NCI-H2081 (cell line): ENCODE measurements around the gene LAMA5.

Experiments
- DNase-seq, 2 experiments: peaks; one replicate each; lab custom pipeline; 2025; lab: John Stamatoyannopoulos, UW

The LAMA5 gene

GRCh38 chr20:62360854-62361798, 6.0 kb downstream of the LAMA5 start:
- no peak for DNase-seq

GRCh38 chr20:62359491-62360121, 7.5 kb downstream of the LAMA5 start:
- no peak for DNase-seq

GRCh38 chr20:62359043-62359490, 8.0 kb downstream of the LAMA5 start:
- DNase-seq, result no peak

GRCh38 chr20:62358171-62359042, 8.7 kb downstream of the LAMA5 start:
- no peak for DNase-seq

- no peak for DNase-seq
These were observed 9.4 kb downstream of the LAMA5 start for GRCh38 chr20:62357681-62358080.

GRCh38 chr20:62357187-62357667, 9.9 kb downstream of the LAMA5 start:
- DNase-seq, result no peak

GRCh38 chr20:62356589-62357186, 10.4 kb downstream of the LAMA5 start:
- DNase-seq, result no peak

GRCh38 chr20:62355878-62356588, 11.1 kb downstream of the LAMA5 start:
- DNase-seq, result no peak

GRCh38 chr20:62355516-62355877, 11.6 kb downstream of the LAMA5 start:
- no peak for DNase-seq

GRCh38 chr20:62354811-62355341, 12.2 kb downstream of the LAMA5 start:
- DNase-seq, result no peak

GRCh38 chr20:62354031-62354808, 12.9 kb downstream of the LAMA5 start:
- no peak for DNase-seq

- no peak for DNase-seq
These were observed 13.7 kb downstream of the LAMA5 start for GRCh38 chr20:62353289-62354030.

- peak; percentile 39 to 73 for DNase-seq
These were observed 14.5 kb downstream of the LAMA5 start for GRCh38 chr20:62352402-62353288.

- no peak for DNase-seq
These were observed 15.4 kb downstream of the LAMA5 start for GRCh38 chr20:62351469-62352401.

GRCh38 chr20:62350629-62351422, 16.3 kb downstream of the LAMA5 start:
- peak in 1 of 2 experiments; percentile 56 for DNase-seq

GRCh38 chr20:62350098-62350628, 16.9 kb downstream of the LAMA5 start:
- peak in 1 of 2 experiments; percentile 57 for DNase-seq
